Islet precursor cell (in vitro differentiated cells): ENCODE results near the gene STX18.
A peak's percentile ranks its signal among the peaks of the same experiment; 100 is the strongest.
"Not testable (repeated sequence)": the region's sequence is repeated elsewhere in the genome, so short reads cannot be mapped to it uniquely, and the experiment has no call there.

Source experiments
- DNase-seq: peaks from one replicate; pipeline ENCODE4 v3.0.0-alpha.2; 2018

STX18 gene

GRCh38 chr4:4541661-4542570 is at the start of gene STX18:
Gene STX18 (minus strand): TSS chr4:4542048. CDS start chr4:4541964, 84 bp downstream.
- peak; percentile 92 for DNase-seq

GRCh38 chr4:4591071-4591470 is 49.2 kb upstream of the STX18 start:
- DNase-seq, result no peak

GRCh38 chr4:4590546-4590945 is 48.7 kb upstream of the STX18 start:
- DNase-seq, result no peak

GRCh38 chr4:4585012-4585670 is 43.3 kb upstream of the STX18 start:
- DNase-seq, result no peak

- DNase-seq, result no peak
Observed at GRCh38 chr4:4583606-4584005, 41.8 kb upstream of the STX18 start.

GRCh38 chr4:4582653-4583052 is 40.8 kb upstream of the STX18 start:
- DNase-seq, result no peak

- DNase-seq, result no peak
Observed at GRCh38 chr4:4580494-4580893, 38.6 kb upstream of the STX18 start.

- no peak for DNase-seq
Observed at GRCh38 chr4:4578981-4579380, 37.1 kb upstream of the STX18 start.

GRCh38 chr4:4577359-4577875 is 35.6 kb upstream of the STX18 start:
- no peak for DNase-seq

- peak; percentile 87 for DNase-seq
Observed at GRCh38 chr4:4575284-4576211, 33.7 kb upstream of the STX18 start.

- peak; percentile 80 for DNase-seq
Observed at GRCh38 chr4:4574792-4575191, 32.9 kb upstream of the STX18 start.

- no peak for DNase-seq
Observed at GRCh38 chr4:4574052-4574451, 32.2 kb upstream of the STX18 start.

- no peak for DNase-seq
Observed at GRCh38 chr4:4572821-4573220, 31.0 kb upstream of the STX18 start.

- not testable (repeated sequence) for DNase-seq
Observed at GRCh38 chr4:4569861-4570260, 28.0 kb upstream of the STX18 start.

GRCh38 chr4:4568806-4569427 is 27.1 kb upstream of the STX18 start:
- no peak for DNase-seq

- DNase-seq, result not testable (repeated sequence)
Observed at GRCh38 chr4:4566359-4566758, 24.5 kb upstream of the STX18 start.

- DNase-seq, result no peak
Observed at GRCh38 chr4:4564522-4564921, 22.7 kb upstream of the STX18 start.

GRCh38 chr4:4560642-4561041 is 18.8 kb upstream of the STX18 start:
- DNase-seq, result no peak

- DNase-seq, result no peak
Observed at GRCh38 chr4:4560136-4560535, 18.3 kb upstream of the STX18 start.

GRCh38 chr4:4559596-4559995 is 17.7 kb upstream of the STX18 start:
- DNase-seq, result no peak

- no peak for DNase-seq
Observed at GRCh38 chr4:4558881-4559280, 17.0 kb upstream of the STX18 start.

- no peak for DNase-seq
Observed at GRCh38 chr4:4555916-4556315, 14.1 kb upstream of the STX18 start.
